Nasal cavity respiratory epithelium epithelial cell of viscerocranial mucosa (primary cell): ENCODE data around the gene YTHDF2. TPM values are rescaled to one million over a fixed set of nuclear protein-coding genes. Genes with fewer than 3 reads are reported as not detected.

ENCODE experiments used
- total RNA-seq: library from RNA; depleted of rRNA; stranded (reverse); fragments of >200 nt; gene quantifications from 2 replicates; pipeline ENCODE4 v1.2.3, GENCODE V29; 2014

The YTHDF2 gene
- total RNA-seq = 69.4 and 88.8 TPM in 2 replicates

GRCh38 chr1:28736450-28737306 lies at the start of gene YTHDF2:
TSS of gene YTHDF2 (plus strand) at chr1:28736940. CDS start at chr1:28737121, 181 bp downstream.

GRCh38 chr1:28811766-28812668 lies 75.3 kb downstream of the YTHDF2 start, which contains the start of gene OPRD1:
TSS of gene OPRD1 (plus strand) at chr1:28812170. CDS start at chr1:28812384, 214 bp downstream.

Other genes starting within 250 kb of the YTHDF2 start
- 59.8 and 76.6 TPM in 2 replicates for gene RCC1, start 230.9 kb upstream of the YTHDF2 start, total RNA-seq
- 11.2 and 12.0 TPM in 2 replicates for gene TRNAU1AP, start 183.9 kb upstream of the YTHDF2 start, total RNA-seq
- gene RAB42, start 144.7 kb upstream of the YTHDF2 start, total RNA-seq = under 0.01 and 0.21 TPM in 2 replicates
- gene TAF12, start 93.9 kb upstream of the YTHDF2 start, total RNA-seq = 30.3 and 47.2 TPM in 2 replicates
- gene RNU11, start 88.3 kb upstream of the YTHDF2 start, total RNA-seq = not detected in 2 replicates
- 10.6 and 14.4 TPM in 2 replicates for gene GMEB1, start 68.2 kb upstream of the YTHDF2 start, total RNA-seq
- gene OPRD1, start 75.2 kb downstream of the YTHDF2 start, total RNA-seq = not detected in 2 replicates
- 29.7 and 54.7 TPM in 2 replicates for gene EPB41, start 177.6 kb downstream of the YTHDF2 start, total RNA-seq